ENCODE results near the gene CCDC87.

- no peak for TF ChIP-seq CTCF (IDR thresholded peaks at IDR 0.05; ENCODE audit: poor library complexity)
- no peak for TF ChIP-seq EZH2 (IDR thresholded peaks at IDR 0.05; ENCODE audit: borderline replicate concordance)
- no peak for TF ChIP-seq EZH2phosphoT487 (IDR thresholded peaks at IDR 0.05; ENCODE audit: low read depth, severe bottlenecking, unreplicated experiment)
Observed at GRCh38 chr11:66607126-66607834, 14.4 kb upstream of the CCDC87 start.

Data from hepatocyte (in vitro differentiated cells).